GM12878 (cell line): Measurements from ENCODE around the gene NCAPH2. TPM values are rescaled to one million over a fixed set of nuclear protein-coding genes. Genes with fewer than 3 reads are reported as not detected.
A peak's percentile ranks its signal among the peaks of the same experiment; 100 is the strongest.

Experiments
- BHLHE40 ChIP-seq, 2 experiments: fragments of 450-650 bp in 1 of 2; IDR thresholded peaks; 2 replicates each; pipeline ENCODE4 v1.6.1; 2011 to 2017; ENCODE audit warnings: low read depth in 2 of 2, borderline replicate concordance in 1 of 2, improper control_type of control experiment in 1 of 2, low read length in 1 of 2, mild to moderate bottlenecking in 1 of 2
- CTCF ChIP-seq, 3 experiments: IDR thresholded peaks in 2 of 3; conservative IDR thresholded peaks in 1 of 3; 2 replicates each; pipeline ENCODE4 v1.5.1; 2011; ENCODE audit warnings: low read depth in 3 of 3, low read length in 3 of 3, mild to moderate bottlenecking in 3 of 3, control low read depth in 2 of 3, moderate library complexity in 2 of 3, inconsistent platforms in 1 of 3, mixed read lengths in 1 of 3; ENCODE audit not compliant: control insufficient read depth in 2 of 3, insufficient read depth in 1 of 3; ENCODE audit errors: extremely low read depth in 1 of 3
- EZH2 ChIP-seq: IDR thresholded peaks from 2 replicates; pipeline ENCODE4 v1.6.1; 2012; ENCODE audit warnings: low read depth, mild to moderate bottlenecking, control low read depth, inconsistent platforms, low read length, borderline replicate concordance; ENCODE audit not compliant: control insufficient read depth
- PAX5 ChIP-seq: IDR thresholded peaks from 2 replicates; pipeline ENCODE4 v1.6.1; 2011; ENCODE audit warnings: low read depth, low read length, borderline replicate concordance
- STAT3 ChIP-seq: IDR thresholded peaks from 2 replicates; pipeline ENCODE4 v1.6.1; 2011; ENCODE audit warnings: low read depth, low read length, improper control_type of control experiment
- SUZ12 ChIP-seq: fragments of 200-600 bp; sonication (generic); IDR thresholded peaks from one replicate; pipeline ENCODE4 v1.6.1; 2018; ENCODE audit warnings: antibody characterized with exemption, mild to moderate bottlenecking; ENCODE audit not compliant: unreplicated experiment
- polyA plus RNA-seq, 11 experiments: library from polyadenylated mRNA; depleted of rRNA in 4 of 11; unstranded in 6 of 11; stranded (reverse) in 5 of 11; fragments of >200 nt; fragmentation: Nextera tagmentation in 4 of 11; fragmentation: Illumina TruSeq in 1 of 11; extraction: Ambion mirVana in 4 of 11; extraction: Trizol in 1 of 11; gene quantifications; 1 replicate in 1 of 11; 2 replicates in 10 of 11; pipeline versions ENCODE4 v1.2.1 to v1.2.3, GENCODE V29; 2011 to 2016; ENCODE audit warnings: inconsistent platforms in 2 of 11, missing spikeins in 2 of 11, low read depth in 1 of 11
- total RNA-seq, 4 experiments: library from RNA; depleted of rRNA in 3 of 4; stranded (reverse); fragments of >200 nt in 3 of 4; fragmentation: Illumina TruSeq in 1 of 4; extraction: Trizol in 1 of 4; gene quantifications; 2 replicates each; pipeline versions ENCODE4 v1.2.1 to v1.2.3, GENCODE V29; 2013 to 2021
- TF ChIP-seq, protein P1 (sequence below): IDR thresholded peaks from 2 replicates; pipeline ENCODE4 v1.6.1; 2011; ENCODE audit warnings: borderline replicate concordance, low read depth, mild to moderate bottlenecking, moderate library complexity, mixed read lengths, low read length; ENCODE audit not compliant: insufficient read depth; ENCODE audit errors: extremely low read length

The NCAPH2 gene
- total and polyA plus RNA-seq, 10 of the 15 experiments (the other 5 are each of a cell fraction or from before 2014, with no cell fraction given): 5.0 to 110 (median 59.9) TPM

- TF ChIP-seq EZH2: no peak
- no peak for TF ChIP-seq CTCF (IDR thresholded peaks at IDR 0.05 in 2 of 3, conservative IDR thresholded peaks at IDR 0.05 in 1 of 3; ENCODE audit: control insufficient read depth in 2 of 3, extremely low read depth in 1 of 3, insufficient read depth in 1 of 3, low read depth in 3 of 3, low read length in 3 of 3)
- TF ChIP-seq PAX5: peak; percentile 51; the same call in 1 of the 2 replicates
- TF ChIP-seq SUZ12: no peak
- no peak for TF ChIP-seq STAT3
- peak in 1 of 2 experiments; percentile 9; a peak in 1 of 4 replicates for TF ChIP-seq BHLHE40 (IDR thresholded peaks at IDR 0.05; ENCODE audit: borderline replicate concordance in 1 of 2, low read depth in 2 of 2, low read length in 1 of 2)
- TF ChIP-seq, protein P1, sequence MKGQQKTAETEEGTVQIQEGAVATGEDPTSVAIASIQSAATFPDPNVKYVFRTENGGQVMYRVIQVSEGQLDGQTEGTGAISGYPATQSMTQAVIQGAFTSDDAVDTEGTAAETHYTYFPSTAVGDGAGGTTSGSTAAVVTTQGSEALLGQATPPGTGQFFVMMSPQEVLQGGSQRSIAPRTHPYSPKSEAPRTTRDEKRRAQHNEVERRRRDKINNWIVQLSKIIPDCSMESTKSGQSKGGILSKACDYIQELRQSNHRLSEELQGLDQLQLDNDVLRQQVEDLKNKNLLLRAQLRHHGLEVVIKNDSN: no peak
Measured at GRCh38 chr22:50530877-50531545, 23.0 kb downstream of the NCAPH2 start (continued).
